K562 (cell line): ENCODE data around the gene HP1BP3. TPM values are rescaled to one million over a fixed set of nuclear protein-coding genes. Genes with fewer than 3 reads are reported as not detected.

Experiments
- ARHGAP35 ChIP-seq: fragments of 450-650 bp; IDR thresholded peaks from 2 replicates; pipeline ENCODE4 v1.6.1; 2018; ENCODE audit not compliant: partially characterized antibody
- ARID1B ChIP-seq: fragments of 450-650 bp; IDR thresholded peaks from 2 replicates; pipeline ENCODE4 v1.6.1; 2016; ENCODE audit warnings: antibody characterized with exemption, mild to moderate bottlenecking, inconsistent platforms
- ATF1 ChIP-seq, 2 experiments: fragments of 450-650 bp in 1 of 2; IDR thresholded peaks; 2 replicates each; pipeline ENCODE4 v1.6.1; 2016; ENCODE audit warnings: missing compliant biosample characterization in 1 of 2, missing genetic modification characterization in 1 of 2
- ATF6 ChIP-seq: sonication (generic); formaldehyde crosslinking; IDR thresholded peaks from 2 replicates; pipeline ENCODE4 v1.4.0; 2020; ENCODE audit warnings: mild to moderate bottlenecking, missing genetic modification reagents
- E2F6 ChIP-seq, 2 experiments: IDR thresholded peaks; 2 replicates each; pipeline ENCODE4 v1.6.1; 2011; ENCODE audit warnings: borderline replicate concordance in 1 of 2, control low read depth in 1 of 2, low read depth in 1 of 2, low read length in 1 of 2, mild to moderate bottlenecking in 1 of 2, mixed read lengths in 1 of 2, moderate library complexity in 1 of 2; ENCODE audit not compliant: insufficient read depth in 1 of 2, insufficient read length in 1 of 2, poor library complexity in 1 of 2, severe bottlenecking in 1 of 2; ENCODE audit errors: extremely low read depth in 1 of 2
- ETV5 ChIP-seq: sonication (generic); formaldehyde crosslinking; IDR thresholded peaks from 2 replicates; pipeline ENCODE4 v1.4.0; 2020; ENCODE audit warnings: low read depth, mild to moderate bottlenecking, missing genetic modification reagents
- MEIS2 ChIP-seq: fragments of 450-650 bp; IDR thresholded peaks from 2 replicates; pipeline ENCODE4 v1.6.1; 2014; ENCODE audit warnings: mild to moderate bottlenecking; ENCODE audit not compliant: partially characterized antibody
- RCOR1 ChIP-seq, 2 experiments: IDR thresholded peaks; 2 replicates each; pipeline ENCODE4 v1.6.1; 2012; ENCODE audit warnings: low read depth in 2 of 2, low read length in 2 of 2, borderline replicate concordance in 1 of 2, improper control_type of control experiment in 1 of 2
- REST ChIP-seq, 2 experiments: fragments of 450-650 bp; formaldehyde crosslinking in 1 of 2; IDR thresholded peaks; 2 replicates each; pipeline versions ENCODE4 v1.4.0 to v1.6.1; 2014 to 2020; ENCODE audit warnings: mild to moderate bottlenecking in 2 of 2, borderline replicate concordance in 1 of 2, low read depth in 1 of 2
- SIN3A ChIP-seq, 2 experiments: fragments of 150-350 bp in 1 of 2; IDR thresholded peaks; 2 replicates each; pipeline ENCODE4 v1.6.1; 2011 to 2016; ENCODE audit warnings: borderline replicate concordance in 2 of 2, low read depth in 2 of 2, low read length in 2 of 2, mild to moderate bottlenecking in 2 of 2, moderate library complexity in 2 of 2; ENCODE audit not compliant: control insufficient read depth in 1 of 2
- SMARCA5 ChIP-seq: fragments of 450-650 bp; IDR thresholded peaks from 2 replicates; pipeline ENCODE4 v1.6.1; 2016
- USF1 ChIP-seq: sonication (generic); formaldehyde crosslinking; IDR thresholded peaks from 2 replicates; pipeline ENCODE4 v1.9.0; 2022; ENCODE audit warnings: mild to moderate bottlenecking, missing genetic modification reagents
- polyA plus RNA-seq, 8 experiments: library from polyadenylated mRNA; depleted of rRNA in 4 of 8; stranded (reverse) in 5 of 8; unstranded in 3 of 8; fragments of >200 nt; fragmentation: Nextera tagmentation in 2 of 8; fragmentation: Illumina TruSeq in 1 of 8; extraction: Ambion mirVana in 2 of 8; extraction: Trizol in 1 of 8; gene quantifications; 2 replicates each; pipeline versions ENCODE4 v1.2.1 to v1.2.3, GENCODE V29; 2011 to 2014; ENCODE audit warnings: inconsistent platforms in 1 of 8, missing spikeins in 1 of 8
- total RNA-seq, 7 experiments: library from RNA; depleted of rRNA in 6 of 7; stranded (reverse); fragments of >200 nt in 6 of 7; fragmentation: Illumina TruSeq in 2 of 7; extraction: Trizol in 2 of 7; gene quantifications; 2 replicates each; pipeline versions ENCODE4 v1.2.1 to v1.2.3, GENCODE V29; 2011 to 2021; ENCODE audit warnings: low replicate concordance in 1 of 7

Gene HP1BP3
- total and polyA plus RNA-seq, 9 of the 15 experiments (the other 6 are each of a cell fraction or from before 2014, with no cell fraction given): 57.3 to 513 (median 240) TPM

- TF ChIP-seq USF1 (CRISPR knock-in tag) (peak; percentile 88), SIN3A (IDR thresholded peaks at IDR 0.05; ENCODE audit: borderline replicate concordance in 2 of 2, control insufficient read depth in 1 of 2, low read depth in 2 of 2, low read length in 2 of 2) (no peak), SMARCA5 (peak; percentile 13; the same call in 1 of the 2 replicates), MEIS2 (peak; percentile 75), ARID1B (peak; percentile 42; the same call in 1 of the 2 replicates), ATF1 (CRISPR knock-in tag; IDR thresholded peaks at IDR 0.05) (no peak), ATF1 (tag; IDR thresholded peaks at IDR 0.05) (peak; percentile 67), RCOR1 (IDR thresholded peaks at IDR 0.05; ENCODE audit: borderline replicate concordance in 1 of 2, low read depth in 2 of 2, low read length in 2 of 2) (peak in 1 of 2 experiments; percentile 41; a peak in 1 of 4 replicates), REST (IDR thresholded peaks at IDR 0.05; ENCODE audit: borderline replicate concordance) (no peak), REST (CRISPR knock-in tag; IDR thresholded peaks at IDR 0.05; ENCODE audit: low read depth) (no peak), E2F6 (IDR thresholded peaks at IDR 0.05; ENCODE audit: borderline replicate concordance in 1 of 2, extremely low read depth in 1 of 2, insufficient read depth in 1 of 2, insufficient read length in 1 of 2, low read depth in 1 of 2, low read length in 1 of 2, poor library complexity in 1 of 2, severe bottlenecking in 1 of 2) (peak; percentile 56 to 88), ATF6 (CRISPR knock-in tag) (peak; percentile 54; the same call in 1 of the 2 replicates), ARHGAP35 (no peak), ETV5 (CRISPR knock-in tag) (peak; percentile 78; the same call in 1 of the 2 replicates)
Measured at GRCh38 chr1:20732588-20733359, 54.3 kb downstream of the HP1BP3 start, which contains the start of gene SH2D5 (continued).
